Measurements from ENCODE around the gene MYO18A.

Gene MYO18A

DNA sequence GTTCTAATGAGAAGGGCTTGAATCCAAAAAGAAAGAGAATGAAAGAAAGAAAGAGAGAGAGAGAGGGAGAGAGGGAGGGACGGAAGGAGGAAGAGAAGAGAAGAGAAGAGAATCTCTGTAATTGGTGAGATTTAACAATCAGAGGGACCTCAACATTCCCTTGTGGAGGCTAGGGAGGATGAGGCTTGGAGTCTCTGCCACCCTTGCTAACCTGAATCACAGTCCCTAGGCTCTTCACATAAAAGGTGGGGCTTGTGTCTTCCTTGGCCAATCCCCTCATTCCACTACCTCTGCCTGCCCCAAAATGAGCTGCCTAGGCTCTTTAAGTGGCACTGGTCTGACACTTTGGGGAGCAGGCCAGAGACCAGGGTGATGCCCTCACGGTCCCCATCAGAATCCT, 107.2 kb downstream of the MYO18A start:
- no peak for DNase-seq

- DNase-seq = no peak
Measured at GRCh38 chr17:29071303-29071702, 108.9 kb downstream of the MYO18A start.

DNA sequence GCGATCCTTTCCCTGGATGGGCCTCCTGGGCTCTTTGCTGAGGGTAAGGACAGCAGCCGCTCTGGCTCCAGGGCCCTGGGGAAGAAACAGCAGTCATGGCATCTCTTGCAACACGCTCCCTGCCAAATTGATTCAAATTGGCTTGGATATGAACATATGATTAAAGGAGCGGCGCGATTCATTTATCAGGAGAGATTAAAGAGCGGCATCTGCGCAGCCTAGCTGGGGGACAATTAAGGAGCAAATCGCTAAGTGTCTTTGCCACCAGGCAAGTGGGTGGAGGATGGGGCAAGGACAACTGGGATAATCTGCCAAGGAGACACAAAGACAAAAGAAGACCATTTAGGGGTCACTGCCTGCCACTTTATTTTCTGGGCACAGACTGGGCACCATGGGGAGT, 109.4 kb downstream of the MYO18A start:
- DNase-seq = no peak

- no peak for DNase-seq
Measured at GRCh38 chr17:29070308-29070707, 109.9 kb downstream of the MYO18A start.

- no peak for DNase-seq
Measured at GRCh38 chr17:29069526-29070041, 110.6 kb downstream of the MYO18A start.

- DNase-seq = no peak
Measured at GRCh38 chr17:29068818-29069217, 111.4 kb downstream of the MYO18A start.

GRCh38 chr17:29066606-29067005, 113.6 kb downstream of the MYO18A start:
- DNase-seq = no peak

- DNase-seq = no peak
Measured at GRCh38 chr17:29066047-29066446, 114.2 kb downstream of the MYO18A start.

DNA sequence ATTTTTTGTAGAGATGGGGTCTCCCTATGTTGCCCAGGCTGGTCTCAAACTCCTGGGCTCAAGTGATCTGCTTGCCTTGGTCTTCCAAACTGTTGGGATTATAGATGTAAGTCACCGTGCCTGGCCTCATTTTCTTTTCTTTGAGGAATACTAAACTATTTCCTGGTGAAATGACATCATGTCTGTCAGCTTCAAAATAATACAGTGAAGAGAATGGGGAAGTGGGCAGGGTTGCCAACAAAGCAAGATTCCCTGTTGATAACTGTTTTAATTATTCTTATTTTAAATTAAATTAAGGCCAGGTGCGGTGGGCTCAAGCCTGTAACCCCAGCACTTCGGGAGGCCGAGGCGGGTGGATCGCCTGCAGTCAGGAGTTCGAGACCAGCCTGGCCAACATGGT, 116.2 kb downstream of the MYO18A start:
- DNase-seq = no peak

DNA sequence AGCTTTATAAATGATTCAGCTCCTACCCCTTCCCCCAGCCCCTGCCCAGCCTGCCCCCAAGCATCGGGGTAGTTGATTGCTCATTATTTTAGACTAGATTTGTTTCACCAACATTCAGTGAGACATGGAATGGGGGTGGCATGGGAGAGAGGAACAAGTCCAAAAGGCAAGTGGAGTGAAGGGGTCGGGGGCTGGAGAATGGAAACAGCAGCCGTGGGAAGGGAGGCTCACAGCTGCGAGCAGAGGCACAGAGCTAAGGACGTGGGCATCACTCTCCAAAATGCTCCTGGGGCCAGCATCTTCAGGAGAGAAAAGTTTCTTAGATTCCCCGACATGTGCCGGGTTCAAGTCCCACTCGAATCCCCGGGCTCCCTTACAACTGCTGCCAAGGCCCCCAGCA, 118.0 kb downstream of the MYO18A start:
- no peak for DNase-seq

- no peak for DNase-seq
Measured at GRCh38 chr17:29061036-29061435, 119.2 kb downstream of the MYO18A start.

DNA sequence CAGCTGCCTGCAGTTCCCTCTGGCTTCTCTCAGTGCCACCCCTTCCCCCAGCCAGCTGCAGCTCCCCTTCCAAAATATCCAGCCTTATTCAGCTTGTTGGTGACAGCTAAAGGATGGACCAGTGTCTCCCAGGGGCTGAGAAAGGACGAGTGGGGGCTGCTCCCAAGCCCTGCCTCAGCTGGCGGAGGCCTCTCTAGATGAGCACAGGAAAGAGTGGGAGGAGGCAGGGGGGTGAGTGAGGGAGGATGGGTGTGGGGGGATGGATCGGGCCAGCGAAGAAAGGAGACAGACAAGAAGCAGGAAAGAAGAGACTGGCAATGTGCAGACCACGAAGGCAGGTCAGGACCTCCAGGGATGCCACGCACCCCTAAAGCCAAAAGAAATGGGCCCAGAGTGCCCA, 119.7 kb downstream of the MYO18A start:
- no peak for DNase-seq

GRCh38 chr17:29059281-29059680, 120.9 kb downstream of the MYO18A start:
- DNase-seq = no peak

- DNase-seq = no peak
Measured at GRCh38 chr17:29058391-29058790, 121.8 kb downstream of the MYO18A start.

DNA sequence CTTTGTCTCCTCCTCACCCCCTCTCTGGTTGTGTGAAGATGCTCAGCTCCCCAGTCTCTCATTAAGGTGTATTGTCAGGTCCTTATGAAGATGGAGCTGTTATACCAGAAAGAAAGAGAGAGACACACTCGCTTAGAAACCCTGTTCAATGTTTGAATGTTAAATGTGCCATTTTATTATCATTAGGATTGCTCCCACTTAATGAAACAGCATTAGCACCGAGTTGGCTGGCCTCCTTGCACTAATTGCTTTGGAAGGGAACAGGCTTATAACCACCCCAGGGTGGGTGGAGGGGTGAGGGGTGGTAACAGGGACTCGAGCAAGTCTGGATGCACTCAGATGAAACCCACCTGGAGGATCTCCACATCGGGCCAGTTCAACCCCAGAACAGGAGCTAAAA, 122.8 kb downstream of the MYO18A start:
- DNase-seq = no peak

- DNase-seq = no peak
Measured at GRCh38 chr17:29054835-29055234, 125.4 kb downstream of the MYO18A start.

DNA sequence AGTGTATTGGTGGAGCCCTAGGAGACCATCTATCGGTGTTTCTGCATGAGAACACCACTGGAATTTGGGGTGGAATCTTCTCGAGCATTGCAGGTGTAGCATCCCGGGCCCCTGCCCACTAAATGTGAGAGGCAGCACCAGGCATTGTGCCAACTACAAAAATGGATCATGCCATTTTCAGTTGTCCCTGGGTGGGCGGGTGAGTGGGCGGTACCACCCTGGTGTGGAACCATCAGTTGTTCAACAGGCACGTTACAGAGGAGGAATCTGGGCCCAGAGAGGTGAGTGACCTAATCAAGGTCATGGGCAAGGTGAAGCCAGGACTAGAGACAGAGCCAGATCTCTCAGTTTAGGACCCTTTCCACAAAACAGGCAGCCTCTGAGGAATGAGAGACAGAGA, 128.5 kb downstream of the MYO18A start:
- no peak for DNase-seq

DNA sequence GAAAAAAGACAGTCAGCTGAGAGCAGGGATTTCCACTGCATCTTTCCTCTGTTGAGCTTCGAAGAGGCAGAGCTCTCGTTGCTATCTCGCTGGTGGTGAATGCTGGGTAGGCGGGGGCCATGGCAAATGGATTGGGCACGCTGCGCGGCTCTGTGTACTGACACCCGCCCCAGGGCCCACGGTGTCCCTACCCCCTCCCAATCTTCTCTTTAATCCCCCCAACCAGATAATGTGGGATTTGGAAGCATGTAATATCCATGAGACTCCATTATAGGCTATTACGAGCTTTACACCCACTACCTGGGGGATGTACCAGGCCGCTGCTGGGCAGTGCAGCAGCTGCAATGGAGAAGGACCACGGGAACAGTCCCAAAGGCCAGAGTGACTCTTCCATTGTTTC, 129.0 kb downstream of the MYO18A start:
- DNase-seq = no peak

DNA sequence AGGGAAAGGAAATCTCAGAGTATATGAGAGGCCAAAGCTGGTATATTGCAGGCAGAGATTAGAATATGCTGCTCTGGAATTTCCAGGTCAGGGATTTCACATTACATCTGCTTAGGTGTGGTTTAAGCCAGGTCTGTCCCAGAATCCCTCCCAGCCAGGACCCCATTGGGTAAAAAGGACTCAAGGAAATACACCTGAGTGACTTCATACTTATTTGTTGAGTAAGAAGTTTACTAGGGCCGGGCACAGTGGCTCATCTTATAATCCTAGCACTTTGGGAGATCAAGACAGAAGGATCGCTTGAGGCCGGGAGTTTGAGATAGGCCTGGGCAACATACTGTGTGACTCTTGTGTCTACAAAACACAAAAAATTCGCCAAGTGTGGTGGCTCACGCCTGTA, 130.0 kb downstream of the MYO18A start:
- DNase-seq = no peak

- DNase-seq = no peak
Measured at GRCh38 chr17:29049541-29050145, 130.6 kb downstream of the MYO18A start.

DNA sequence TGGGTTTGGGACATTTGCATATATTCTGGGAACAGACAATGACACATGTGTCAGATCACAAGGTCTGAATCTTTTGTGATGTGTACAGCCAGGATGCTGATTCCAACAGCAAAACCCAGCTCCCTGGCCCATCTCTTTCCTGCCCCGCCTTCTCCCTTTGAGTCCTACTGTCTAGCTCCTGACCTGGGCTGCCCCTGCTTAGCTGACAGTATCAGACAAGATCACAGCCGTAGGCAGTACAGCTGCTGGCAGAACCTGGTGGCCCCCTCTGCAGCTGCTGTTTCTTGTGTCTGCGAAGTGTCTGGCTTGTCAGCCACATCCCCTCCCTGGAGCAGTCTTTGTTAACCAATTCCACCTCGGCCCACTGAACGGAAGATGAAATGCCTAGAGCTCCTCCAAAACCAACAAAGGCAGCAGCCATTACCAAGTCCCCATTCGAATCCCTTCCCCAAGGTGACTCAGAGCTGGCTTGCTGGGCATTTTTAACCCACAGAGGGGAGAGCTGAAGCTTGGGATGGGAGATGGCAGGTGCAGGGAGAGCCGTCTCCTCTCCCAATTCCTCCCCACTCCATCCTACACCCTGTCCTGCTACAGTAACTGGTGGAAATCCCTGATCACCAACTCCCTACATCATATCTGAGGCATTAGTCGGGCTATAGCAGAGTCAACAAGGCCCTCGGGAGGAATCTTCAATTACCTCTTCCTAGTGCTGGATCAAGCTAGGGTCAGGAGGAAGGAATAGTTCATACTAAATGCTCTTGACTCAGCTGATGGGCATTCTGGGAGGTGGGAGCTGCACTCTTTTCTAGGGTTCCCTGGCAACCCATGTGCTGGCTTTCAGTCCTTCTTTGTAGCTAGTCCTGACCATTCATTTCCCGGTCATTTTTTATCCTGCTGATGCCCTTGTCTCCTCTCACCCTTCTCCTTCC, 131.5 kb downstream of the MYO18A start:
- peak; percentile 19 for DNase-seq

- DNase-seq = no peak
Measured at GRCh38 chr17:29046473-29046839, 133.7 kb downstream of the MYO18A start.

GRCh38 chr17:29045734-29046472, 134.3 kb downstream of the MYO18A start:
- DNase-seq = no peak

- no peak for DNase-seq
Measured at GRCh38 chr17:29045026-29045425, 135.2 kb downstream of the MYO18A start.
